ENCODE measurements around the gene KRTAP2-1.
"Not testable (repeated sequence)": the region's sequence is repeated elsewhere in the genome, so short reads cannot be mapped to it uniquely, and the experiment has no call there.

Gene KRTAP2-1

DNA sequence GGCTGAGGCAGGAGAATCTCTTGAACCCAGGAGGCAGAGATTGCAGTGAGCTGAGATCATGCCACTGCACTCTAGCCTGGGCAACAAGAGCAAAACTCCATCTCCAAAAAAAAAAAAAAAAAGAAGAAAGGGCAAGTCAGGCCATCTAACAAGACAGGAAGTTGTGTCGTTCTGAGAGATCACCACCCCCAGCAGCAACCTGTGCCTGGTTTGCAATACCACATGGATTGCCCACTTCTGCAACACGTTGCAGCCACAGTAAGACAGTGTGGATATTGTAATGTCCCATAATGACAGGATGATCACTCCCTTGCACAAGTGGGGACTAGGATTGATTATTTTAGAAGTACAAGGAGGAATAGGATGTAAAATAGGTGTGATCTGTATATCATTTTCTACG, 21.9 kb upstream of the KRTAP2-1 start:
- Histone ChIP-seq H3K27ac (no peak overlapping the region), H3K4me3 (no peak overlapping the region), H3K36me3 (no peaks in the 10 kb centered on the region), H3K4me1 (no peaks in the 10 kb centered on the region), H3K4me2 (no peak overlapping the region; a peak in 1 of 22 replicates), H3K27me3 (no peaks in the 10 kb centered on the region), H4K20me1 (no peaks in the 10 kb centered on the region), H3K9ac (no peak overlapping the region), H3K9me3 (replicated peaks in 1 of 11) (no peaks in the 10 kb centered on the region)
- TF ChIP-seq Cebpa-rat (IDR thresholded peaks at IDR 0.05): no peak

DNA sequence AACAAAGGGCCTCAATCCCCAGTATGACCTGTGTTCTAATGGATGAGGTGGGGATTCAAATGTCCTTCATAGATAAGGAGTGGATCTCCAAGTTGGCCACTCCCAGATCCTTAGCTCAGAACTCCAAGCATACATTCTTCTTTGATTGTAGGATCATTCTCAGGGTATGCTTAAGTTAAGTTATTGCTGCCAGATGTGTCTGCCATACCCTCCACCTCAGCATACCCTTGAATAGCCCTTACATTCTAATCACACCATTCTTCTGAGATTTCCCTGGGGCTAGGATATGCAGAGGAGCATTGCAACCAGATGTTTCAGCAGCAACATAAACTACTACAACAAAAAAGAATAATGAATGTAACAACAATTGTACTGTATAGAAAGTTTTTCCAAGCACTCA, 20.2 kb upstream of the KRTAP2-1 start:
- H3K27me3 ChIP-seq: no peaks in the 10 kb centered on the region
- H3K27ac ChIP-seq: no peak overlapping the region
- no peak overlapping the region for H3K4me2 ChIP-seq
- H3K4me3 ChIP-seq: no peak overlapping the region
- H3K9ac ChIP-seq: no peak overlapping the region
- H4K20me1 ChIP-seq: no peaks in the 10 kb centered on the region
- H3K4me1 ChIP-seq: no peaks in the 10 kb centered on the region
- H3K36me3 ChIP-seq: no peaks in the 10 kb centered on the region
- no peaks in the 10 kb centered on the region for H3K9me3 ChIP-seq (replicated peaks in 1 of 11)
- TF ChIP-seq Cebpa-rat (IDR thresholded peaks at IDR 0.05): no peak

DNA sequence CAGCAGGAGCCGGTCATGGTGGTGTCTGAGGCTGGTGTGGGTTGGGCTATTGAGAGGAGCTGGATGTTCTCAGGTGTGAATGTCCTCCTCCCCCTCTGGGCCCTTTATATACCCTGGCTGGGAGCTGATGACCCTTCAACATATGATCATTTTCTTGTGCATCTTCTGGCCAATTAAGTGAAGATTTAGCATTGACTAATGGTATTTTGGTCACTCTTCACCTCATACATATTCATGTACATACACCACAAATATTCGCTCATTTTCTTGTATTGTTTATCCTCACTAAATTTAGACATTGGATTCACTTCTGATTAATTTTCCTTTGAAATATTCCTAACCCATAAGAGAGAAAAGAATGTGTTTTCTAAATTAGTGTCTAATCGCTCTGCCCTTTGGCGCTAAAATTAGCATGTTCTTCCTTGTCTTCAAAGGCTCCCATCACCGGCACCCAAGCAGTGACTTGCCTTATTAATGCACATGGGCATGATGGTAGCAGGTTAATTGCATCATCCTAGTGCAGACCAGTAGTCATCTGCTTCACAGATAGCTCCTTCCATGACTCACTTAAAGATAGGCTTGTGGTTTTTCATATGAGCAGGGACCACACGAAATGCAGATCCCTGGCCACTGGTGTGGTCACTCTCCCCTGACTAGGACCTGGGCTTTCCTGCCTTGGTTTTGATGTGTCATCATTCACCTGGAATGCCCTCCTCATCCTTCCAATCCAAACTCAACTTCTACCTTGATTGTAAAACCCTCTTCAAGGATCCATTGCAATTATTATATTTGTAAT, 18.9 kb upstream of the KRTAP2-1 start, which contains the start of gene KRTAP2-4:
KRTAP2-4 (minus strand) TSS at position 51 of the 796 bp plus-strand sequence; CDS start at position 17, 34 bp downstream.
- H3K36me3 ChIP-seq: no peaks in the 10 kb centered on the region
- no peaks in the 10 kb centered on the region for H3K9me3 ChIP-seq (replicated peaks in 1 of 11)
- H3K9ac ChIP-seq: no peak within 1 kb of the TSS
- H3K4me1 ChIP-seq: no peaks in the 10 kb centered on the region
- no peak within 1 kb of the TSS for H3K4me3 ChIP-seq
- H4K20me1 ChIP-seq: no peaks in the 10 kb centered on the region
- no peak within 1 kb of the TSS for H3K4me2 ChIP-seq
- TF ChIP-seq Cebpa-rat (IDR thresholded peaks at IDR 0.05): peak in 1 of 11 experiments; percentile 21; a peak in 1 of 22 replicates
- no peaks in the 10 kb centered on the region for H3K27me3 ChIP-seq
- no peak within 1 kb of the TSS for H3K27ac ChIP-seq

DNA sequence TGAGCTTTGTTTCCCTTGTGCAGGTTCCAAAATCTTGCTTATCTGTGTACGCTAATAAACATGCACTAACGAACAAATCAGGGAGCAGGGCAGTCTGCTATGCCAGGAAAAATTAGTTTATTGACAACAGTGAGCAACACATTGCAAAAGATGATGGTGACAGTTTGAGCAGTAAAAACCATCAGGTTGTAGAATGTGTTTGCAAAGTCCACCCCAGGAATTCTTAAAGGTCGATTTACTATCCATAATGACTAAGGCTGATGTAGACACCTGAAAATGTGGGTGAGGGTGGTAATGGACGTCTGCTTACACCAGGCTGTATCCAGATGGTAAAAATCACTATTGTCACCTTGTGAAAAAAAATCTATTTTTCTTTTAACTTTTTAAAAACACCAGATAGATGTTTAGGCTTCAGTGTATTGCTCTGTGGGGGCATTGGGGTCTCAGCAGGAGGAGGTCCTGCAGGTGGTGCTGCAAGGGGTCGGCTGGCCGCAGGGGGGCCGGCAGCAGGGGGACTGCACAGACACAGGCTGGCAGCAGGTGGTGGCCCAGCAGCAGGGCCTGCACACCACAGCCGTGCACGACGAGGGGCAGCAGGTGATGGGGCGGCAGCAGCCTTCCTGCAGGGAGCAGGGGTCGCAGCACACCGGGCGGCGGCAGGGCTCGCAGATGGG, 18.0 kb upstream of the KRTAP2-1 start:
- not testable (repeated sequence) for H3K36me3 ChIP-seq; H3K4me2 ChIP-seq; H3K27me3 ChIP-seq; H3K4me3 ChIP-seq; H3K9ac ChIP-seq; H3K9me3 ChIP-seq (replicated peaks in 1 of 11); H3K4me1 ChIP-seq; H3K27ac ChIP-seq; H4K20me1 ChIP-seq

DNA sequence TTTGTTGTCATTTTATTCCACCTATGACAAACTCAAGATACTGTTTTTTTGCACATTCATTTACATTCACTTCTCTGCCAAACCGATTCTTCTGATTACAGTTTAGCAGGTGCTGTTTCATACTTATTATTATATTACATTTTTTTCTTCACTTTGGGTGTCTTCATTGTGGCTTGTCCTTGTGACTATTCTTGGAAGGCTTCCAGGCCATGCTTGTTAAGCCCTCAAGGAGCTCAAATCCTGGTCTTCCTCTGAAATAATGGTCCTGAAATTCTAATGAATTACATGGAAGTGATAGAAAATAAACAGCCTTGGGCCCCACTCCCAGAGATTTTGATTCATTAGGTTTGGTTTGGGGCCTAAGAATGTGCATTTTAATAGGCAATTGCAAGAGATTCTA, 17.2 kb upstream of the KRTAP2-1 start:
- Histone ChIP-seq H3K4me3 (no peak overlapping the region), H3K4me1 (no peaks in the 10 kb centered on the region), H4K20me1 (no peaks in the 10 kb centered on the region), H3K36me3 (no peaks in the 10 kb centered on the region), H3K9ac (no peak overlapping the region), H3K4me2 (no peak overlapping the region), H3K27me3 (no peaks in the 10 kb centered on the region), H3K9me3 (replicated peaks in 1 of 11) (no peaks in the 10 kb centered on the region), H3K27ac (no peak overlapping the region)
- no peak for TF ChIP-seq Cebpa-rat (IDR thresholded peaks at IDR 0.05)

DNA sequence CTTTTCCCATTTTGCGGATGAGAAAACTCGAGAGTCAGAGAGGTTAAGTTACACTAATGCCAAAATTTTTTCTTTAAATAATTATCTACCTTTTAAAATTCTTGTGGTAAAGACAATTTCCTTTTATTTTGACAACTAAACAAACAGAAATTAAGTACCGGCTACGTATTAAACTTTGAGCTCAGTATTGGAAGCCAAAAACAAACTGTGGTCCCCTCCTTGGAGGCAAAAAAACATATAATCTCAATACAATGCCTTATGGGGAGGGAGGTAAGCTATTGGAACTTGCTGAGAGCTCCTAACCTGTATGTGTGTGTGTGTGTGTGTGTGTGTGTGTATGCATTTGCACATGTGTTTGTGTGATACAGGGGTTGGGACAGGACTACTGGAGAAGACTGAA, 16.3 kb upstream of the KRTAP2-1 start:
- no peaks in the 10 kb centered on the region for H3K9me3 ChIP-seq (replicated peaks in 1 of 11)
- H3K4me2 ChIP-seq: no peak overlapping the region
- no peak overlapping the region for H3K9ac ChIP-seq
- TF ChIP-seq Cebpa-rat (IDR thresholded peaks at IDR 0.05): no peak
- H3K4me1 ChIP-seq: no peaks in the 10 kb centered on the region
- H3K36me3 ChIP-seq: no peaks in the 10 kb centered on the region
- no peak overlapping the region for H3K4me3 ChIP-seq
- H3K27me3 ChIP-seq: no peaks in the 10 kb centered on the region
- H3K27ac ChIP-seq: no peak overlapping the region
- H4K20me1 ChIP-seq: no peaks in the 10 kb centered on the region

DNA sequence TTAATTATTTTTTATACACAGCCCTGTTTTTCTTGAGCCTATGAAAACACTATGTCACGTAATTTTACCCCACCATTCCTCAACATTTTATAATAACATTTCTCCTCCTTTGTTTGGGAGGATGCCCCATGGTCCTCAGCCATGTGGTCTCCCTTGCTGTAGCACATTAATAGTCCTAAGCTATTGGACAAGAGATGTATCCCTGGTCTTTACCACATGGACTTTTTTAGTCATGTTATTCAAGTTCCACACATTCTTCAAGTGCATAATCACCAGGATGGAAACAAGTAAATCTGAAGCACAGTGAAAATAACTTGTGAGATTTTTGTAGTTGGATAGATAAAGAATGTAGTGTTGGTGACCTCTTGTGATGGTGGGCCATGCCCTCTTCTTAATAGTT, 14.8 kb upstream of the KRTAP2-1 start:
- no peak overlapping the region for H3K9ac ChIP-seq
- H3K4me3 ChIP-seq: no peak overlapping the region
- no peaks in the 10 kb centered on the region for H3K36me3 ChIP-seq
- no peak overlapping the region for H3K27ac ChIP-seq
- H3K4me1 ChIP-seq: no peaks in the 10 kb centered on the region
- no peak overlapping the region for H3K4me2 ChIP-seq
- no peaks in the 10 kb centered on the region for H3K27me3 ChIP-seq
- peaks cover 0 to 7% (median 0%) of the 10 kb centered on the region in 11 experiments; a peak in 1 of 22 replicates for H3K9me3 ChIP-seq (replicated peaks in 1 of 11)
- no peaks in the 10 kb centered on the region for H4K20me1 ChIP-seq
- no peak for TF ChIP-seq Cebpa-rat (IDR thresholded peaks at IDR 0.05)

DNA sequence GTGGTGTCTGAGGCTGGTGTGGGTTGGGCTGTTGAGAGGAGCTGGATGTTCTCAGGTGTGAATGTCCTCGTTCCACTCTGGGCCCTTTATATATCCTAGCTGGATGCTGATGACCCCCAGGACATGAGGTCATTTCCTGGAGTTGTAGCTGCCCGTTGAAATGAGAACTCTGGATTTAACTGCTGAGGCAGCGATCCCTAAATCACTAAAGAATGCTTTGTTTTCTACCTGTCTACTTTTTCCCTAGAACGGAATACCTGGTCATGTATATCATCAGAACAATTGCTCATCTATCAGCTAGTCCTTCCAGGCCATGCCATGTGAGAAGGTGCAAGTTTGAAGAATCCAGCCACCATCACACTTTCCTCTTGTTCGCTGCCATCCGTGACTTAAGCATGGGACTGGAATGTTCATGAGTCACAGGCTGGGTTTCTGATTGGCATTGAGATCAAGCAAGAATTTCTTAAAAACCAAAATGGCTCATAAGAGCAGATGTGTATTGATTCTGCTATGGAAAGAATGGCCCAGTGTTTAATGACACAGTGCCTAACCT, 13.0 kb upstream of the KRTAP2-1 start, which contains the start of gene KRTAP2-3:
KRTAP2-3 (minus strand) TSS at position 63 of the 553 bp plus-strand sequence. CDS start 64 bp downstream, outside the sequence.
- H3K4me1 ChIP-seq: no peaks in the 10 kb centered on the region
- no peak for TF ChIP-seq Cebpa-rat (IDR thresholded peaks at IDR 0.05)
- H3K27ac ChIP-seq: no peak within 1 kb of the TSS
- no peak within 1 kb of the TSS for H3K4me2 ChIP-seq
- H3K9me3 ChIP-seq (replicated peaks in 1 of 11): peaks cover 0 to 8% (median 0%) of the 10 kb centered on the region in 11 experiments; a peak in 1 of 22 replicates
- H3K36me3 ChIP-seq: no peaks in the 10 kb centered on the region
- H3K27me3 ChIP-seq: no peaks in the 10 kb centered on the region
- H3K9ac ChIP-seq: no peak within 1 kb of the TSS
- no peak within 1 kb of the TSS for H3K4me3 ChIP-seq
- no peaks in the 10 kb centered on the region for H4K20me1 ChIP-seq

DNA sequence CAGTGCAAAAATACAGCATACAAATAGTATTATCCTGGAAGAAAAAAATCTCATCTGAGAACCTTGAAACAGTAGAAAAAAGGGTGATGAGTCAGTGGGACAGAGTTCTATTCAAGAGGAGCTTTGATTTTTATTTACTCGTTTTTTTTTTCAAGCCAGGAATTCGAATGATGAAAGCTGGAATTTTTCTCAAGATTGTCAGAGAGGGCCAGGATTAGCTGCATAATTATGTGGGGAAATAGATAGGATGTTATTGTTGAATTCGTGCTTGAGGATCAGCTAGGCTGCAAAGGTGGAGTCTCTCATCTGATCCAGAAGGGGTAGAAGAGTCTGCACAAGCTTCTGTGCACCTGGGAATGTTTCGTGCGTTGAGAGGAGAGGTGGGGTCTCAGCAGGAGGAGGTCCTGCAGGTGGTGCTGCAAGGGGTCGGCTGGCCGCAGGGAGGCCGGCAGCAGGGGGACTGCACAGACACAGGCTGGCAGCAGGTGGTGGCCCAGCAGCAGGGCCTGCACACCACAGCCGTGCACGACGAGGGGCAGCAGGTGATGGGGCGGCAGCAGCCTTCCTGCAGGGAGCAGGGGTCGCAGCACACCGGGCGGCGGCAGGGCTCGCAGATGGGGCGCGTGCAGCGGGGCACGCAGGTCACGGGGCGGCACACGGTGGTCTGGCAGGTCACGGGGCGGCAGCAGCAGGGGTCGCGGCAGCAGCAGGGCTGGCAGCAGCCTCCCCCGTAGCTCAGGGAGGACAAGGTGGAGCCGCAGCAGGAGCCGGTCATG, 12.3 kb upstream of the KRTAP2-1 start:
- H4K20me1 ChIP-seq; H3K27me3 ChIP-seq; H3K4me3 ChIP-seq; H3K9me3 ChIP-seq (replicated peaks in 1 of 11); H3K4me2 ChIP-seq; H3K9ac ChIP-seq; H3K27ac ChIP-seq; H3K4me1 ChIP-seq; H3K36me3 ChIP-seq: not testable (repeated sequence)
